HG02884 (cell line): ENCODE measurements around the gene IL21.

ENCODE experiments used
- ATAC-seq: cut with Tn5 transposase; IDR thresholded peaks from one replicate; pipeline ENCODE4 v1.9.1; 2021; ENCODE audit warnings: mild to moderate bottlenecking, moderate library complexity; ENCODE audit not compliant: unreplicated experiment

Gene IL21

GRCh38 chr4:122635205-122635604 lies 14.3 kb upstream of the IL21 start:
- ATAC-seq = peak; percentile 70

GRCh38 chr4:122633211-122633610 lies 12.3 kb upstream of the IL21 start:
- no peak for ATAC-seq

- peak; percentile 79 for ATAC-seq
These were observed 11.7 kb upstream of the IL21 start for GRCh38 chr4:122632396-122633143.

GRCh38 chr4:122625156-122625555 lies 4.3 kb upstream of the IL21 start:
- no peak for ATAC-seq

GRCh38 chr4:122624205-122624604 lies 3.3 kb upstream of the IL21 start:
- no peak for ATAC-seq

GRCh38 chr4:122623637-122624166 lies 2.8 kb upstream of the IL21 start:
- no peak for ATAC-seq

GRCh38 chr4:122622400-122622799 lies 1.5 kb upstream of the IL21 start:
- ATAC-seq = no peak

GRCh38 chr4:122619611-122620010 lies 1.3 kb downstream of the IL21 start:
- no peak for ATAC-seq

GRCh38 chr4:122617597-122618593 lies 3.0 kb downstream of the IL21 start:
- no peak for ATAC-seq

GRCh38 chr4:122616915-122617596 lies 3.8 kb downstream of the IL21 start:
- ATAC-seq = no peak

- ATAC-seq = no peak
These were observed 6.2 kb downstream of the IL21 start for GRCh38 chr4:122614621-122615020.

GRCh38 chr4:122612540-122612939 lies 8.3 kb downstream of the IL21 start:
- no peak for ATAC-seq

GRCh38 chr4:122606364-122607043 lies 14.4 kb downstream of the IL21 start:
- no peak for ATAC-seq

GRCh38 chr4:122604146-122604545 lies 16.7 kb downstream of the IL21 start:
- ATAC-seq = no peak

- ATAC-seq = no peak
These were observed 17.7 kb downstream of the IL21 start for GRCh38 chr4:122603156-122603574.

- no peak for ATAC-seq
These were observed 18.4 kb downstream of the IL21 start for GRCh38 chr4:122602277-122603142.

GRCh38 chr4:122591196-122591595 lies 29.7 kb downstream of the IL21 start:
- ATAC-seq = no peak

GRCh38 chr4:122588453-122589238 lies 32.2 kb downstream of the IL21 start:
- no peak for ATAC-seq

- ATAC-seq = peak; percentile 71
These were observed 36.3 kb downstream of the IL21 start for GRCh38 chr4:122584519-122584918.
